ENCODE measurements around the gene EPHA6.

DNA sequence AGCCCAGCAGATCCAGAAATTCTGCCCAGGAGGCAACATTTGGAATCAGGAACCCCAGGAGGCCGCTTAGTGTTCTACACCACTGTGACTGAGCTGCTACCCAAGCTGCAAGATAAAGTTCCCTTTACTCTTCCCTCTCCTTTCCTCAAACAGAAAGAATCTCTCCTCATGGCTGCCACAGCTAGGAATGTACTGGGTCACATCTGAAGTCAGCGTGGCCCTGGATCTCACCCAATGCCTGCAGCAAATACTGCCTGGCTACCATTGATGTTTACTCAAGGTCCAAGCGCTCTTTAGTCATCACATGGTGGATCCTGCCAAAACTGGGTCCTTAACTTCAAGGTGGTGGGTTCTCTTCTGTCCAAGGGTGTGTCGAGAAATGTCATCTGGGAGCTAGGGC lies 382.7 kb downstream of the EPHA6 start:
- TF ChIP-seq EZH2phosphoT487 (IDR thresholded peaks at IDR 0.05; ENCODE audit: insufficient read depth, low read depth) (no peak), EZH2 (IDR thresholded peaks at IDR 0.05; ENCODE audit: insufficient read depth, poor library complexity, severe bottlenecking) (no peak)

Measured in GM23248 (cell line).